Calu3 (cell line): ENCODE results near the gene EPB41L5. TPM values are rescaled to one million over a fixed set of nuclear protein-coding genes. Genes with fewer than 3 reads are reported as not detected.

ENCODE experiments used
- BruUV-seq: library from RNA; stranded (reverse); fragments of 400-500 nt; replicated peaks from 2 replicates; lab custom pipeline; 2021; lab: Mats Ljungman, UMichigan
- CTCF ChIA-PET: fragments of 300-600 bp; sonication (Branson Sonifier 250); formaldehyde crosslinking; loops from one replicate; lab custom pipeline; 2022; ENCODE audit warnings: antibody characterized with exemption; lab: Charles Lee
- DNase-seq: peaks from one replicate; pipeline ENCODE4 v3.0.0; 2022
- H3K27ac Mint-ChIP-seq: one replicate; pipeline ENCODE4 v1.8.0; 2022; ENCODE audit warnings: mixed read lengths; ENCODE audit not compliant: unreplicated experiment
- H3K27me3 Mint-ChIP-seq: one replicate; pipeline ENCODE4 v1.8.0; 2022; ENCODE audit warnings: mixed read lengths; ENCODE audit not compliant: unreplicated experiment
- H3K36me3 Mint-ChIP-seq: one replicate; pipeline ENCODE4 v1.8.0; 2022; ENCODE audit warnings: mild to moderate bottlenecking, moderate library complexity, mixed read lengths; ENCODE audit not compliant: insufficient read depth, unreplicated experiment
- H3K4me1 Mint-ChIP-seq: one replicate; pipeline ENCODE4 v1.8.0; 2022; ENCODE audit warnings: mild to moderate bottlenecking, low read depth, mixed read lengths; ENCODE audit not compliant: unreplicated experiment
- H3K4me3 Mint-ChIP-seq: one replicate; pipeline ENCODE4 v1.8.0; 2022; ENCODE audit warnings: mild to moderate bottlenecking, low read depth, moderate library complexity, mixed read lengths; ENCODE audit not compliant: unreplicated experiment
- H3K9me3 Mint-ChIP-seq: one replicate; pipeline ENCODE4 v1.8.0; 2022; ENCODE audit warnings: low read depth, mixed read lengths; ENCODE audit not compliant: unreplicated experiment
- CTCF ChIP-seq: fragments of 200-600 bp; IDR thresholded peaks from one replicate; pipeline ENCODE4 v1.8.0; 2022; ENCODE audit warnings: antibody characterized with exemption; ENCODE audit not compliant: unreplicated experiment
- intact Hi-C: fragments of 100-400 bp; cut with micrococcal nuclease; formaldehyde crosslinking; loops from one replicate; pipeline ENCODE4 v1.10.0; 2022; ENCODE audit not compliant: unreplicated experiment
- total RNA-seq: library from RNA; stranded (reverse); gene quantifications from 2 replicates; pipeline ENCODE4 v1.2.3, GENCODE V29; 2022

EPB41L5 gene
- total RNA-seq, 1 experiment from 2014 or later: 27.7 TPM

- H3K36me3 Mint-ChIP-seq: no peaks in the 10 kb centered on the region
- H3K4me1 Mint-ChIP-seq: no peaks in the 10 kb centered on the region
- H3K9me3 Mint-ChIP-seq: no peaks in the 10 kb centered on the region
- intact Hi-C loops: no loop called here
- no peak overlapping the region for H3K27ac Mint-ChIP-seq
- no peak overlapping the region for H3K4me3 Mint-ChIP-seq
- DNase-seq: no peak
- no peaks in the 10 kb centered on the region for H3K27me3 Mint-ChIP-seq
- TF ChIP-seq CTCF: no peak
- no TSS peak for BruUV-seq
- CTCF ChIA-PET: interaction anchor here (0.5 kb wide), 1 partner anchor 63 kb away, joined by 5 read pairs; no protein-coding TSS in a partner anchor
Observed at GRCh38 chr2:120077896-120078295, 65.0 kb downstream of the EPB41L5 start.

GRCh38 chr2:120079647-120080046, 66.8 kb downstream of the EPB41L5 start:
- Mint-ChIP-seq H3K27me3 (no peaks in the 10 kb centered on the region), H3K4me1 (no peaks in the 10 kb centered on the region), H3K27ac (no peak overlapping the region), H3K36me3 (no peaks in the 10 kb centered on the region), H3K4me3 (no peak overlapping the region), H3K9me3 (no peaks in the 10 kb centered on the region)
- intact Hi-C loops: no loop called here
- TF ChIP-seq CTCF: no peak
- CTCF ChIA-PET: no interaction called here
- no peak for DNase-seq
- BruUV-seq: no TSS peak

GRCh38 chr2:120091436-120091835, 78.6 kb downstream of the EPB41L5 start:
- Mint-ChIP-seq H3K27ac (no peak overlapping the region), H3K4me3 (no peak overlapping the region), H3K36me3 (peaks cover 10% of the 10 kb centered on the region), H3K27me3 (no peaks in the 10 kb centered on the region), H3K9me3 (no peaks in the 10 kb centered on the region), H3K4me1 (no peaks in the 10 kb centered on the region)
- BruUV-seq: no TSS peak
- intact Hi-C loops: no loop called here
- TF ChIP-seq CTCF: no peak
- no peak for DNase-seq
- CTCF ChIA-PET: no interaction called here

- no peak for TF ChIP-seq CTCF
- Mint-ChIP-seq H3K4me3 (no peak overlapping the region), H3K4me1 (no peaks in the 10 kb centered on the region), H3K27ac (no peak overlapping the region), H3K27me3 (no peaks in the 10 kb centered on the region), H3K36me3 (peaks cover 10% of the 10 kb centered on the region), H3K9me3 (no peaks in the 10 kb centered on the region)
- no TSS peak for BruUV-seq
- DNase-seq: no peak
- intact Hi-C loops: no loop called here
- CTCF ChIA-PET: no interaction called here
Observed at GRCh38 chr2:120094795-120095194, 81.9 kb downstream of the EPB41L5 start.

GRCh38 chr2:120100627-120101026, 87.8 kb downstream of the EPB41L5 start:
- Mint-ChIP-seq H3K9me3 (no peaks in the 10 kb centered on the region), H3K4me3 (no peak overlapping the region), H3K27ac (no peak overlapping the region), H3K27me3 (no peaks in the 10 kb centered on the region), H3K4me1 (no peaks in the 10 kb centered on the region), H3K36me3 (no peaks in the 10 kb centered on the region)
- intact Hi-C loops: no loop called here
- BruUV-seq: no TSS peak
- DNase-seq: no peak
- CTCF ChIA-PET: no interaction called here
- no peak for TF ChIP-seq CTCF
